HG03354 (cell line): Measurements from ENCODE around the gene ZMYND8.

Experiments used
- ATAC-seq: cut with Tn5 transposase; IDR thresholded peaks from one replicate; pipeline ENCODE4 v1.9.1; 2021; ENCODE audit warnings: mild to moderate bottlenecking; ENCODE audit not compliant: unreplicated experiment, poor library complexity, severe bottlenecking

ZMYND8 gene

GRCh38 chr20:47165376-47165865 is 191.1 kb downstream of the ZMYND8 start:
- ATAC-seq: no peak

GRCh38 chr20:47164140-47164539 is 192.4 kb downstream of the ZMYND8 start:
- ATAC-seq: no peak

- no peak for ATAC-seq
Measured at GRCh38 chr20:47161411-47161810, 195.1 kb downstream of the ZMYND8 start.

GRCh38 chr20:47160992-47161391 is 195.5 kb downstream of the ZMYND8 start:
- ATAC-seq: no peak

- ATAC-seq: no peak
Measured at GRCh38 chr20:47160240-47160639, 196.3 kb downstream of the ZMYND8 start.
